ENCODE data around the gene SLC39A13. TPM values are rescaled to one million over a fixed set of nuclear protein-coding genes. Genes with fewer than 3 reads are reported as not detected.

Gene SLC39A13
- total RNA-seq, 6 experiments from 2014 or later = 78.2 to 126 (median 86.4) TPM

DNA sequence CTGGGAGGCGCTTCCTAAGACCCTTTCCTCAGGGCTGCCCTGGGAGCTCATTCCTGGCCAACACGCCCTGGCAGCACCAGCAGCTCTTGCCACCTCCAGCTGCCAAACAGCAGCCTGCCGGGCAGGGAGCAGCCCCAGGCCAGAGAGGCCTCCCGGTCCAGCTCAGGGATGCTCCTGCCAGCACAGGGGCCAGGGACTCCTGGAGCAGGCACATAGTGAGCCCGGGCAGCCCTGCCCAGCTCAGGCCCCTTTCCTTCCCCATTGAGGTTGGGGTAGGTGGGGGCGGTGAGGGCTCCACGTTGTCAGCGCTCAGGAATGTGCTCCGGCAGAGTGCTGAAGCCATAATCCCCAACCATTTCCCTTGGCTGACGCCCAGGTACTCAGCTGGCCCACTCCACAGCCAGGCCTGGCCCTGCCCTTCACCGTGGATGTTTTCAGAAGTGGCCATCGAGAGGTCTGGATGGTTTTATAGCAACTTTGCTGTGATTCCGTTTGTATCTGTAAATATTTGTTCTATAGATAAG, 7.6 kb downstream of the SLC39A13 start:
- Mint-ChIP-seq H3K27me3 (ENCODE audit: insufficient read depth) (peaks cover 9% of the 10 kb centered on the region; the same call in 1 of the 2 replicates), H3K4me3 (peak overlapping the region; percentile 61), H3K36me3 (ENCODE audit: low read depth) (peaks cover 32% of the 10 kb centered on the region), H3K4me1 (ENCODE audit: low read depth) (peaks cover 43% of the 10 kb centered on the region), H3K9me3 (no peaks in the 10 kb centered on the region), H3K27ac (peak overlapping the region; percentile 88)
- DNase-seq = peak; percentile 92
- TF ChIP-seq, protein P1, sequence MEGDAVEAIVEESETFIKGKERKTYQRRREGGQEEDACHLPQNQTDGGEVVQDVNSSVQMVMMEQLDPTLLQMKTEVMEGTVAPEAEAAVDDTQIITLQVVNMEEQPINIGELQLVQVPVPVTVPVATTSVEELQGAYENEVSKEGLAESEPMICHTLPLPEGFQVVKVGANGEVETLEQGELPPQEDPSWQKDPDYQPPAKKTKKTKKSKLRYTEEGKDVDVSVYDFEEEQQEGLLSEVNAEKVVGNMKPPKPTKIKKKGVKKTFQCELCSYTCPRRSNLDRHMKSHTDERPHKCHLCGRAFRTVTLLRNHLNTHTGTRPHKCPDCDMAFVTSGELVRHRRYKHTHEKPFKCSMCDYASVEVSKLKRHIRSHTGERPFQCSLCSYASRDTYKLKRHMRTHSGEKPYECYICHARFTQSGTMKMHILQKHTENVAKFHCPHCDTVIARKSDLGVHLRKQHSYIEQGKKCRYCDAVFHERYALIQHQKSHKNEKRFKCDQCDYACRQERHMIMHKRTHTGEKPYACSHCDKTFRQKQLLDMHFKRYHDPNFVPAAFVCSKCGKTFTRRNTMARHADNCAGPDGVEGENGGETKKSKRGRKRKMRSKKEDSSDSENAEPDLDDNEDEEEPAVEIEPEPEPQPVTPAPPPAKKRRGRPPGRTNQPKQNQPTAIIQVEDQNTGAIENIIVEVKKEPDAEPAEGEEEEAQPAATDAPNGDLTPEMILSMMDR (IDR thresholded peaks at IDR 0.05) = no peak

DNA sequence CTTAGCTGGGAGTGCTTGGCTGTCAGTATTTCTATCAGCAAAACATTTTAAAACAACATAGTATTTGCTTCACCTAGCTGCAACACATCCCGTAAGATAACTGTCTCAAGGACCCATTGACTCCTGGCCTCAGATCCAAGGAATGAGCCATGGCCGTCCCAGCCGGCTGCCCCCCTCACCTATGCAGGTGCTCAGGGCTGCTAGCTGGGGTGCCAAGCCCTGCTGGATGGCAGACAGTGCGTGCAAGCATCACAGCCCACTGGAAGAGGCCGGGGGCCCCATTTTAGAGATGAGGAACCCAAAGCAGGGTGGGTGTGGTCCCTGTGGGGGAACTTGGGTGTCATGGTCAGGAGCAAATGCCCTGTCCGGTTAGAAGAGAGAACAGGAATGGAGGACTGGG, 9.3 kb downstream of the SLC39A13 start:
- Mint-ChIP-seq H3K9me3 (no peaks in the 10 kb centered on the region), H3K4me3 (peak overlapping the region; percentile 42; the same call in 1 of the 2 replicates), H3K27me3 (ENCODE audit: insufficient read depth) (peaks cover 9% of the 10 kb centered on the region; the same call in 1 of the 2 replicates), H3K4me1 (ENCODE audit: low read depth) (peaks cover 43% of the 10 kb centered on the region), H3K36me3 (ENCODE audit: low read depth) (peaks cover 32% of the 10 kb centered on the region), H3K27ac (peak overlapping the region; percentile 68)
- DNase-seq = no peak
- TF ChIP-seq, protein P1 (IDR thresholded peaks at IDR 0.05) = no peak

DNA sequence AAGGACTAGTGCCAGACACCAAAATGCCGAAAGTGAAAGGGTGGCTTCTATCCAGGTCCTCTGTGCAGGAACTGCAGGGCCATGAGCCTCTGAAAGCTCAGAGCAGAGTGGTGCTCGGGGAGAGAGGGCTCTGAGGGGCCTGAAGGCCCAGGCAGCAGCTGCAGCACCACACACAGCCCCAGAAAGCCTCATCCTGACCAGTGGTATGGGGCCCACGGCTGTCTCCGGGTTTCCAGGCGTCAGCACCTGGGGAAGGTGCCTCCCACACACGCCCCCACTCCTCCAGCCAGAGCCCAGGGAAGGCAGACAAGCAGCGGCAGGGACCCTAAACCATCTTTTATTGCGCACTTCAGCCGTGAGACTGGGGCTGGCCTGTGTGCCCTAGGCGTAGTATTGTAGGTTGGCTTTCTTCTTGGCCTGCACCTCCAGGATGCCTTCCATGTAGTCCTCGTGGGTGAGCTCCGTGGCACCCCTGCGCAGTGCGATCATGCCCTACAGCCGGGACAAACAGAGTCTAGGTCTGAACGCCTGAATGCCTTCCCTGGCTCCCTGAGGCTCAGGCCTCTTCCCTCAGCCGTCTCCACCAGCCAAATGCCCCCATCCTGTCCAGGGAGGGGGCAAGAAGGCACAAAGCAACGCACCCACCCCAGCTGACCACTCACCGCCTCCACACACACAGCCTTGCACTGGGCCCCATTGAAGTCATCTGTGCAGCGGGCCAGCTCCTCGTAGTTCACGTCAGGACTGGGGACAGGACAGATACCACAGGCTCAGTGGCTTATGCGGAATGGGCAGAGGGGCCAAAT, 10.3 kb downstream of the SLC39A13 start:
- Mint-ChIP-seq H3K9me3 (no peaks in the 10 kb centered on the region), H3K36me3 (ENCODE audit: low read depth) (peaks cover 26% of the 10 kb centered on the region), H3K4me3 (peak overlapping the region; percentile 42; the same call in 1 of the 2 replicates), H3K4me1 (ENCODE audit: low read depth) (peaks cover 36% of the 10 kb centered on the region), H3K27ac (peak overlapping the region; percentile 68), H3K27me3 (ENCODE audit: insufficient read depth) (peaks cover 9% of the 10 kb centered on the region; the same call in 1 of the 2 replicates)
- TF ChIP-seq, protein P1 (IDR thresholded peaks at IDR 0.05) = no peak
- no peak for DNase-seq

DNA sequence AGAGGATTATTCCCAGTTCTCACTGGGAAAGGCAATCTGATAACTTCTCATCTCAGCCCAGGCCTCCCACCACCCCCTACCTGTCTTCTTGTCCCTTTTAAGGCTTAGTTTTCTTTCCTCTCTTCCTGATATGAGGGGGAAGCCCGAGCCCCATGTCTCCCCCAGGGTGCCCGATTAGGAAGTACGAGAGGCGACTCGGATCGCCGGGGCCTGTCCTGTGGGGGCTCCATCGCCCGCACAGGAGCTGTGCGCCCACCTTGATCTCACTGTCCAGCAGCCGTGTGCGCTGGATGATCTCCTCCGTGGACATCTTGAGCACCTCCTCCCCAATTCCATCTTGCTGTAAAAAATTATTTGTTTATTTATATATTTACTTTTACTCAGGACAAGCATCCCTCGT, 17.2 kb downstream of the SLC39A13 start:
- H3K4me3 Mint-ChIP-seq = peak overlapping the region; percentile 99
- no peak for DNase-seq
- TF ChIP-seq, protein P1 (IDR thresholded peaks at IDR 0.05) = no peak
- peaks cover 2% of the 10 kb centered on the region for H3K27me3 Mint-ChIP-seq (ENCODE audit: insufficient read depth)
- no peaks in the 10 kb centered on the region for H3K9me3 Mint-ChIP-seq
- peak overlapping the region; percentile 100 for H3K27ac Mint-ChIP-seq
- H3K36me3 Mint-ChIP-seq (ENCODE audit: low read depth) = peaks cover 28% of the 10 kb centered on the region
- peaks cover 26% of the 10 kb centered on the region for H3K4me1 Mint-ChIP-seq (ENCODE audit: low read depth)

DNA sequence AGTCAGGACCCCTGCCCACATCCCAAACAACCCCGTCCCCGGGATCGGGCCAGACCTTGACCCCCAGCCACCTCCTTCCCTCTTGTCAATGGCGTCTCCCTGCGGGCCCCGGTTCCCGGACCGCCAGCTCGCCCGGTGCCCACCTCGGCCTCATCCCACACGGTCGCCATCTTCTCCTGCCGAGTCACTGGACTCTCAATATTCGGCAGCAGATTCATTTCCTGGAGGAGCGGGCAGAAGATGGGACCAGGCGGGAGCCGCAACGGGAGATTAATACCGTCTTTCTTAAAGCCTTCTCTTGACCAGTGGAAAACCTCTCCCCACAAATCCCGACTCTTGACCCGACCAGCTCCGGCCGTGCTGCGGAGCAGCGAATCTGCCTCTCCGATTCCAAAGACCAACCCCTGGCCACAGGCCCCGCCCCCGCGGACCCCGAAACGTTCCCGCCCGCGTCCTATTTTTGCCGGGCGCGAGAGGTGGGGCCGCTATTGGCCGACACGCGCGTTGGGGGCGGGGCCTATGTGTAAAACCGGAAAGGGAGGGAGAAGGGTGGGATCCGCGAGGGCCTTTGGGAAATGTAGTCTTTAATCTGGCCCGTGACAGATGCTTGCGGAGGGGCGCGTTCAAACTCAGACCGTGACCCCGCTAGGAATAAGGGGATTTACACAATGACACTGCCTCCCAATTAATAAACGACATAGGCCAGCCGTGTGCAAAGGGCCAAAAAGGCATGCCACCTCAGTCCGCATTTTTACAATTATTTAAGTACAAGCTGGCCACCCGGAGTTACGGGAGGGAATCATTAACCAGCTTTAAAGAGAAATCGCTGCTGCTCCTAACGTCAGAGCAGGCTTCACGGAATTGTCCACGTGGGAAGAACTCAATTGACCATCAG, 17.9 kb downstream of the SLC39A13 start, which contains the start of gene PSMC3:
PSMC3 (minus strand) TSS at position 378 of the 895 bp plus-strand sequence; CDS start at position 218, 160 bp downstream.
- peak; percentile 95 for DNase-seq
- Mint-ChIP-seq H3K9me3 (no peaks in the 10 kb centered on the region), H3K36me3 (ENCODE audit: low read depth) (peaks cover 28% of the 10 kb centered on the region), H3K27me3 (ENCODE audit: insufficient read depth) (peaks cover 2% of the 10 kb centered on the region), H3K27ac (peak within 1 kb of the TSS; percentile 100), H3K4me1 (ENCODE audit: low read depth) (peaks cover 26% of the 10 kb centered on the region), H3K4me3 (peak within 1 kb of the TSS; percentile 99)
- TF ChIP-seq, protein P1 (IDR thresholded peaks at IDR 0.05) = no peak

All from HFFc6 (cell line).